ENCODE results near the gene FKBP4. TPM values are rescaled to one million over a fixed set of nuclear protein-coding genes. Genes with fewer than 3 reads are reported as not detected.

Gene FKBP4
- total and polyA plus RNA-seq, 2 experiments from 2014 or later = 126 to 223 TPM

DNA sequence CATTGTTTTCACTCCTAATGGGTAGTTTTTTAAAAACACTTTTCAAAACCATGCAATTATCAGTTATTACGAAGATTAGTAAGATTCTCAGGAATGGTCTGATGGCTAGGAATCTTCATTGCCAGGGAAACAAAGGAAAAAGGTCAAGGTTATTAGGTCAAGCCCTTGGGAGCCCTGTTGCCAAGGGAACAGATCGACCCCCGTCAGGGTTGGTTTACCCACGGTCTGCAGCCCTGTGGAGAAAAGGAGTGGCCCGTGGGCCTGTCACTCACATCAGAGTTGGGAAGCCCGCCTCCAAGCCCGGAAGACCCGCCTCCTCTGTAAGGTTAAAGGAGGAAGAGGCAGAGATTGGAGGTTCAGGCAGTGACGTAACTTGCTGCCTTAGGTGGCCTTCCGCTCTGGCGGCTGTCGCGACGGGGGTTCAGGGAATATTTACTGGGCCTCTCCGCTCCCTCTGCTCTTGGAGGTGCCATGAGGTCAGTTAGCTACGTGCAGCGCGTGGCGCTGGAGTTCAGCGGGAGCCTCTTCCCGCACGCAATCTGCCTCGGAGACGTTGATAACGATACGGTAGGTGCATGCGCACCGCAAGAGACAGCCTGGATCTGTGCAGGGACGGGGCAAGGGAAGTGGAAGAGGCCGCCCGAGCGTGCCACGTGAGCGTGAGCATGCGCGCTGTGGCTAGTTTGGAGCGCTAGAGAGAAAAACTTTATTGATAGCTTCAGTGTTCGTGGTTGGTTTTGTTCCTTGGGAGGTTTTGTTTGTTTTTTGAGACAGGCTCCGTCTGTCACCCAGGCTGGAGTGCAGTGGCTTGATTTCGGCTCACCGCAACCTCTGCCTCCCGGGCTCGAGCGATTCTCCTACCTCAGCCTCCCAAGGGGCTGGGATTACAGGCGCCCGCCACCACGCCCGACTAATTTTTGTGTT, 17.8 kb downstream of the FKBP4 start, which contains the start of gene ITFG2:
ITFG2 (plus strand) TSS at position 379 of the 924 bp plus-strand sequence; CDS start at position 472, 93 bp downstream.
- no peaks in the 10 kb centered on the region for H3K9me3 Mint-ChIP-seq
- 0 out of 2 replicates have a peak, but pooled peaks cover under 1% of the 10 kb centered on the region for H3K36me3 ChIP-seq (ENCODE audit: insufficient read depth)
- peaks cover 31% of the 10 kb centered on the region for H3K79me2 ChIP-seq (replicated peaks; ENCODE audit: insufficient read depth)
- H3K4me3 Mint-ChIP-seq = peak within 1 kb of the TSS; percentile 100
- no peaks in the 10 kb centered on the region for H3K27me3 ChIP-seq (ENCODE audit: insufficient read depth)
- no peaks in the 10 kb centered on the region for H3K9me2 ChIP-seq (ENCODE audit: insufficient read depth)
- peak within 1 kb of the TSS; percentile 100 for H3K27ac Mint-ChIP-seq
- no peak within 1 kb of the TSS; the same call in 1 of the 2 replicates for H2AFZ ChIP-seq
- TF ChIP-seq STAT1 (IDR thresholded peaks at IDR 0.05; ENCODE audit: unreplicated experiment) (no peak), JUNB (IDR thresholded peaks at IDR 0.05; ENCODE audit: unreplicated experiment) (no peak), POLR2AphosphoS5 (IDR thresholded peaks at IDR 0.05; ENCODE audit: low read depth) (peak; percentile 99), CREB1 (CRISPR knock-in tag; IDR thresholded peaks at IDR 0.05; ENCODE audit: low read depth) (peak; percentile 87)
- TF ChIP-seq, protein P1, sequence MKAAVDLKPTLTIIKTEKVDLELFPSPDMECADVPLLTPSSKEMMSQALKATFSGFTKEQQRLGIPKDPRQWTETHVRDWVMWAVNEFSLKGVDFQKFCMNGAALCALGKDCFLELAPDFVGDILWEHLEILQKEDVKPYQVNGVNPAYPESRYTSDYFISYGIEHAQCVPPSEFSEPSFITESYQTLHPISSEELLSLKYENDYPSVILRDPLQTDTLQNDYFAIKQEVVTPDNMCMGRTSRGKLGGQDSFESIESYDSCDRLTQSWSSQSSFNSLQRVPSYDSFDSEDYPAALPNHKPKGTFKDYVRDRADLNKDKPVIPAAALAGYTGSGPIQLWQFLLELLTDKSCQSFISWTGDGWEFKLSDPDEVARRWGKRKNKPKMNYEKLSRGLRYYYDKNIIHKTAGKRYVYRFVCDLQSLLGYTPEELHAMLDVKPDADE (IDR thresholded peaks at IDR 0.05) = peak; percentile 77; the same call in 1 of the 2 replicates
- TF ChIP-seq, protein P2, sequence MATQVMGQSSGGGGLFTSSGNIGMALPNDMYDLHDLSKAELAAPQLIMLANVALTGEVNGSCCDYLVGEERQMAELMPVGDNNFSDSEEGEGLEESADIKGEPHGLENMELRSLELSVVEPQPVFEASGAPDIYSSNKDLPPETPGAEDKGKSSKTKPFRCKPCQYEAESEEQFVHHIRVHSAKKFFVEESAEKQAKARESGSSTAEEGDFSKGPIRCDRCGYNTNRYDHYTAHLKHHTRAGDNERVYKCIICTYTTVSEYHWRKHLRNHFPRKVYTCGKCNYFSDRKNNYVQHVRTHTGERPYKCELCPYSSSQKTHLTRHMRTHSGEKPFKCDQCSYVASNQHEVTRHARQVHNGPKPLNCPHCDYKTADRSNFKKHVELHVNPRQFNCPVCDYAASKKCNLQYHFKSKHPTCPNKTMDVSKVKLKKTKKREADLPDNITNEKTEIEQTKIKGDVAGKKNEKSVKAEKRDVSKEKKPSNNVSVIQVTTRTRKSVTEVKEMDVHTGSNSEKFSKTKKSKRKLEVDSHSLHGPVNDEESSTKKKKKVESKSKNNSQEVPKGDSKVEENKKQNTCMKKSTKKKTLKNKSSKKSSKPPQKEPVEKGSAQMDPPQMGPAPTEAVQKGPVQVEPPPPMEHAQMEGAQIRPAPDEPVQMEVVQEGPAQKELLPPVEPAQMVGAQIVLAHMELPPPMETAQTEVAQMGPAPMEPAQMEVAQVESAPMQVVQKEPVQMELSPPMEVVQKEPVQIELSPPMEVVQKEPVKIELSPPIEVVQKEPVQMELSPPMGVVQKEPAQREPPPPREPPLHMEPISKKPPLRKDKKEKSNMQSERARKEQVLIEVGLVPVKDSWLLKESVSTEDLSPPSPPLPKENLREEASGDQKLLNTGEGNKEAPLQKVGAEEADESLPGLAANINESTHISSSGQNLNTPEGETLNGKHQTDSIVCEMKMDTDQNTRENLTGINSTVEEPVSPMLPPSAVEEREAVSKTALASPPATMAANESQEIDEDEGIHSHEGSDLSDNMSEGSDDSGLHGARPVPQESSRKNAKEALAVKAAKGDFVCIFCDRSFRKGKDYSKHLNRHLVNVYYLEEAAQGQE (IDR thresholded peaks at IDR 0.05; ENCODE audit: unreplicated experiment) = no peak
- H3K4me1 Mint-ChIP-seq = peaks cover 12% of the 10 kb centered on the region
- H3F3A ChIP-seq (replicated peaks; ENCODE audit: low read depth) = no peaks in the 10 kb centered on the region; the same call in 1 of the 2 replicates
- peak within 1 kb of the TSS; percentile 64 for H3K27ac ChIP-seq (ENCODE audit: low read depth)
- H3K27me3 Mint-ChIP-seq (ENCODE audit: insufficient read depth, low read depth, poor library complexity) = peaks cover 6% of the 10 kb centered on the region
- ATAC-seq (peak; percentile 96), DNase-seq (ENCODE audit: low spot score) (peak; percentile 100)
- no peaks in the 10 kb centered on the region for H4K20me1 ChIP-seq (replicated peaks; ENCODE audit: insufficient read depth)
- peak within 1 kb of the TSS; percentile 88 for H3K4me2 ChIP-seq
- H3K36me3 Mint-ChIP-seq (ENCODE audit: low read depth) = peaks cover 8% of the 10 kb centered on the region
- peak within 1 kb of the TSS; percentile 60 for H3K4me3 ChIP-seq
- no peaks in the 10 kb centered on the region for H3K4me1 ChIP-seq (ENCODE audit: insufficient read depth)

All from GM23338 (cell line).